DOHH2 (cell line): ENCODE measurements around the gene DACH1.

Experiments used
- H3F3A ChIP-seq: fragments of 200-600 bp; sonication (generic), shearing (Covaris generic); 2 replicates; pipeline ENCODE4 v1.6.0; 2016; ENCODE audit warnings: antibody characterized with exemption, mild to moderate bottlenecking; ENCODE audit not compliant: control insufficient read depth, insufficient read depth
- H3K27ac ChIP-seq: fragments of 200-600 bp; sonication (generic); 2 replicates; pipeline ENCODE4 v1.5.1; 2014; ENCODE audit warnings: low read depth, mild to moderate bottlenecking, low read length, moderate library complexity
- H3K27me3 ChIP-seq: fragments of 200-600 bp; sonication (generic); 2 replicates; pipeline ENCODE4 v1.6.1; 2014; ENCODE audit warnings: mild to moderate bottlenecking, low read length, mixed read lengths; ENCODE audit not compliant: control insufficient read depth
- H3K36me3 ChIP-seq: fragments of 200-600 bp; sonication (generic); 2 replicates; pipeline ENCODE4 v1.6.1; 2014; ENCODE audit warnings: mild to moderate bottlenecking, low read length, moderate library complexity, mixed read lengths; ENCODE audit not compliant: control insufficient read depth
- H3K4me1 ChIP-seq: fragments of 200-600 bp; sonication (generic); 2 replicates; pipeline ENCODE4 v1.6.1; 2014; ENCODE audit warnings: mild to moderate bottlenecking, low read length, mixed read lengths; ENCODE audit not compliant: control insufficient read depth
- H3K4me2 ChIP-seq: fragments of 200-600 bp; sonication (generic); 2 replicates; pipeline ENCODE4 v1.6.0; 2014; ENCODE audit warnings: mild to moderate bottlenecking, low read length, moderate library complexity
- H3K4me3 ChIP-seq: fragments of 200-600 bp; sonication (generic); 2 replicates; pipeline ENCODE4 v1.5.1; 2014; ENCODE audit warnings: mild to moderate bottlenecking, low read length, mixed read lengths
- H3K79me2 ChIP-seq: fragments of 200-600 bp; sonication (generic); 2 replicates; pipeline ENCODE4 v1.6.1; 2014; ENCODE audit warnings: mild to moderate bottlenecking, low read length, mixed read lengths; ENCODE audit not compliant: control insufficient read depth
- H3K9me2 ChIP-seq: fragments of 200-600 bp; sonication (generic); replicated peaks from 2 replicates; pipeline ENCODE4 v1.6.1; 2014; ENCODE audit warnings: mild to moderate bottlenecking, low read length, mixed read lengths; ENCODE audit not compliant: control insufficient read depth
- H3K9me3 ChIP-seq: fragments of 200-600 bp; sonication (generic); 2 replicates; pipeline ENCODE4 v1.6.1; 2014; ENCODE audit warnings: antibody characterized with exemption, low read length, mixed read lengths; ENCODE audit not compliant: control insufficient read depth, insufficient read depth
- H4K20me1 ChIP-seq: fragments of 200-600 bp; sonication (generic); 2 replicates; pipeline ENCODE4 v1.6.0; 2014; ENCODE audit warnings: low read depth, mild to moderate bottlenecking, antibody characterized with exemption, low read length, moderate library complexity; ENCODE audit not compliant: control insufficient read depth, insufficient read depth
- EZH2phosphoT487 ChIP-seq: fragments of 200-600 bp; sonication (generic); IDR thresholded peaks from 2 replicates; pipeline ENCODE4 v1.6.1; 2017; ENCODE audit warnings: borderline replicate concordance, mild to moderate bottlenecking, antibody characterized with exemption, low read length, moderate library complexity, mixed read lengths
- TF ChIP-seq, protein P1 (sequence below): fragments of 200-600 bp; sonication (generic); IDR thresholded peaks from one replicate; pipeline ENCODE4 v1.5.1; 2014; ENCODE audit warnings: antibody characterized with exemption, mild to moderate bottlenecking, low read depth, low read length; ENCODE audit not compliant: poor library complexity, severe bottlenecking

DACH1 gene

DNA sequence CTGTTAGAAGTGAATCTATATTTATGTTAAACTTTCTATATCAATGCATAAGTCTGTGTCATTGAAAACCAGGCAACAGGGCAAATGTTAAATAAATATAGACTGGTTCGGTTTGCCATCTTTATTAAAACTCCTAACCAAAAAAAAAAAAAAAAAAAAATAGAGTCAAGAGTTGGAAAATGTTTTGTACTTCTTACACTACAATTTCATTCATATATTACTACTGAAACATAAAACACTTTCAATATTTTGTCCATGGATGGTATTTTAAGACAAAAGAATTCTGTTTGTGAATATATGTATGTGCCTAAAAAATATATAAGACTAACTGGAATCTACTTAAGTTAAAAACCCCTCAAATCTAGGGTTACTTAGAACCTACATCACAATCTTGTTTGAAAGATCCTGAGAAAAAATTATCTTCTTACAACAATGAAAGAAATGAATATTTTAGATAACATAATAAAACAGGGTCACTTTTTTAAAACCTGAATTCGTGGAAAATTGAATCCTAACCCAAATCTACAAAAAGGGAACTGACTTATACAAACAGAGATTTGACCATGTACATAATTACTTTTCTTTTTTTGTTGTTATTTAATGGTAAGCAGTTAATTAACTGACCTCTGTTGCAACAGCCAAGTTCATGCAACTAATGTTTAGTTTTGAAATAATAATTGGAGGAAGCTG is 5.1 kb downstream of the DACH1 start:
- H4K20me1 ChIP-seq = no peaks in the 10 kb centered on the region
- TF ChIP-seq EZH2phosphoT487 = no peak
- TF ChIP-seq, protein P1, sequence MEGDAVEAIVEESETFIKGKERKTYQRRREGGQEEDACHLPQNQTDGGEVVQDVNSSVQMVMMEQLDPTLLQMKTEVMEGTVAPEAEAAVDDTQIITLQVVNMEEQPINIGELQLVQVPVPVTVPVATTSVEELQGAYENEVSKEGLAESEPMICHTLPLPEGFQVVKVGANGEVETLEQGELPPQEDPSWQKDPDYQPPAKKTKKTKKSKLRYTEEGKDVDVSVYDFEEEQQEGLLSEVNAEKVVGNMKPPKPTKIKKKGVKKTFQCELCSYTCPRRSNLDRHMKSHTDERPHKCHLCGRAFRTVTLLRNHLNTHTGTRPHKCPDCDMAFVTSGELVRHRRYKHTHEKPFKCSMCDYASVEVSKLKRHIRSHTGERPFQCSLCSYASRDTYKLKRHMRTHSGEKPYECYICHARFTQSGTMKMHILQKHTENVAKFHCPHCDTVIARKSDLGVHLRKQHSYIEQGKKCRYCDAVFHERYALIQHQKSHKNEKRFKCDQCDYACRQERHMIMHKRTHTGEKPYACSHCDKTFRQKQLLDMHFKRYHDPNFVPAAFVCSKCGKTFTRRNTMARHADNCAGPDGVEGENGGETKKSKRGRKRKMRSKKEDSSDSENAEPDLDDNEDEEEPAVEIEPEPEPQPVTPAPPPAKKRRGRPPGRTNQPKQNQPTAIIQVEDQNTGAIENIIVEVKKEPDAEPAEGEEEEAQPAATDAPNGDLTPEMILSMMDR = no peak
- no peaks in the 10 kb centered on the region for H3K27me3 ChIP-seq
- no peaks in the 10 kb centered on the region for H3K79me2 ChIP-seq
- H3K4me2 ChIP-seq = no peak overlapping the region
- no peak overlapping the region for H3K4me3 ChIP-seq
- H3K4me1 ChIP-seq = no peaks in the 10 kb centered on the region
- H3K27ac ChIP-seq = no peak overlapping the region
- H3F3A ChIP-seq = no peaks in the 10 kb centered on the region
- H3K36me3 ChIP-seq = no peaks in the 10 kb centered on the region
- no peaks in the 10 kb centered on the region for H3K9me2 ChIP-seq
- no peaks in the 10 kb centered on the region for H3K9me3 ChIP-seq

DNA sequence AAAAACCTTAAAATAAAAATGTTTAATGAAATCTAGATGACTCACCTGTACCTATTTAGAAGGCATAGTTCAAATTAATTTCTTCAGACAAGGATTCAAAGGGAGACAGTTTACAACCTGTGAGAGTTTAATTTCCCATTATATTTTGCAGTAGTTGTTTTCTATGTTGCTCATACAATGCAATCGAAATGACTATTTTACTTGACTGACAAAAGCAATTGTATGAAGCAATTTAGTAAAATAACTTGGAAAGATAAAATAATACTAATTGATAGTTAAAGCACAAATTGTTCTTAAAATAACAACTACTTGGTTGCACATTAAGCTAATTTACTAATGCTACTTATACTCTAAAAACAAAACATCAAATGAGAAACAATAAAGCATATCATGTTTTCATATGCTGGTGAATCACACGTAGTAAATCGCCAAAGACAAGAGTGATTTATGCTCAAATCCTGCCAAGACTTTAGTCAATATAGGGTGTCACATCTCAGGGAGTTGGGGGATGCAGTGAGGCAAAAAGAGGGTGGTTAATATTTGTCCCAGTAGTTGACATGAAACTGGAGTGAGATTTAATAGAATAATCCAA is 6.4 kb downstream of the DACH1 start:
- no peak overlapping the region for H3K27ac ChIP-seq
- no peaks in the 10 kb centered on the region for H3K27me3 ChIP-seq

DNA sequence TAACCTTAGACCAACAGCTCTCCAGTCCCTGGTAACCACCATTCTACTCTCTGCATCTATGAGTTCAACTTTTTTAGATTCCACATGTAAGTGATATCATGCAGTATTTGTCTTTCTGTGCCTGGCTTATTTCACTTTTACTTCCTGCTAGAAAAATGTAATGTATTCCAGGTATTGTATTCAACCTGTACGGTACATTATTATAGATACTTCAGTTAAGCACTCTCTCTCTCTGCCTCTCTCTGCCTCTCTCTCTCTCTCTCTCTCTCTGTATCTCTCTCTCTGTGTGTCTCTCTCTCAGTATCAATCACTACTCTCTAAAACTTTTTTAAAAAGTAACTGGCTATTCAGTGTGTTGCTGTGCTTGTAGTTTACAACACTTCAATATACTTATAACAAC is 8.4 kb downstream of the DACH1 start:
- Histone ChIP-seq H3K4me2 (no peak overlapping the region), H3K27ac (no peak overlapping the region)
- no peak for TF ChIP-seq EZH2phosphoT487
- TF ChIP-seq, protein P1 = no peak

More for the DNA sequence above, 6.4 kb downstream of the DACH1 start:
- no peak overlapping the region for H3K4me2 ChIP-seq
- no peaks in the 10 kb centered on the region for H3F3A ChIP-seq
- H4K20me1 ChIP-seq = no peaks in the 10 kb centered on the region
- H3K4me3 ChIP-seq = no peak overlapping the region
- no peaks in the 10 kb centered on the region for H3K9me2 ChIP-seq
- no peaks in the 10 kb centered on the region for H3K4me1 ChIP-seq
- H3K79me2 ChIP-seq = no peaks in the 10 kb centered on the region
- TF ChIP-seq, protein P1 = no peak
- no peak for TF ChIP-seq EZH2phosphoT487
- no peaks in the 10 kb centered on the region for H3K36me3 ChIP-seq
- no peaks in the 10 kb centered on the region for H3K9me3 ChIP-seq

More for the DNA sequence above, 8.4 kb downstream of the DACH1 start:
- Histone ChIP-seq H3F3A (no peaks in the 10 kb centered on the region), H3K27me3 (no peaks in the 10 kb centered on the region), H3K36me3 (no peaks in the 10 kb centered on the region), H3K79me2 (no peaks in the 10 kb centered on the region), H3K9me3 (no peaks in the 10 kb centered on the region), H4K20me1 (no peaks in the 10 kb centered on the region), H3K9me2 (no peaks in the 10 kb centered on the region), H3K4me3 (no peak overlapping the region), H3K4me1 (no peaks in the 10 kb centered on the region)
